Breast epithelium (tissue), 3 donors: ENCODE data around the gene RPH3AL.
"Not testable (repeated sequence)": the region's sequence is repeated elsewhere in the genome, so short reads cannot be mapped to it uniquely, and the experiment has no call there.

Source experiments
- POLR2A ChIP-seq: fragments of 450-650 bp; IDR thresholded peaks from one replicate; pipeline ENCODE4 v1.6.1; 2016; ENCODE audit warnings: antibody characterized with exemption, mild to moderate bottlenecking, moderate library complexity
- POLR2AphosphoS5 ChIP-seq, 3 donors: sonication (generic); formaldehyde crosslinking; IDR thresholded peaks; one replicate each; pipeline ENCODE4 v1.6.1; 2017; ENCODE audit warnings: antibody characterized with exemption in 3 of 3

GRCh38 chr17:234994-235830 is 117.4 kb downstream of the RPH3AL start:
- TF ChIP-seq POLR2A; POLR2AphosphoS5 (IDR thresholded peaks at IDR 0.05): not testable (repeated sequence)
